Loucy (cell line): ENCODE measurements around the gene SLC15A1.

Source experiments
- H2AFZ ChIP-seq: fragments of 200-600 bp; sonication (generic); 2 replicates; pipeline ENCODE4 v1.6.0; 2016; ENCODE audit warnings: antibody characterized with exemption, mild to moderate bottlenecking, low read length, moderate library complexity
- H3F3A ChIP-seq: fragments of 200-600 bp; 2 replicates; pipeline ENCODE4 v1.6.0; 2016; ENCODE audit warnings: antibody characterized with exemption, low read depth, mild to moderate bottlenecking
- H3K27me3 ChIP-seq: fragments of 200-600 bp; sonication (generic); 2 replicates; pipeline ENCODE4 v1.6.1; 2014; ENCODE audit warnings: low read length, mild to moderate bottlenecking; ENCODE audit not compliant: insufficient read depth, poor library complexity, severe bottlenecking
- H3K36me3 ChIP-seq: fragments of 200-600 bp; sonication (generic); 2 replicates; pipeline ENCODE4 v1.6.1; 2016; ENCODE audit warnings: low read length; ENCODE audit not compliant: insufficient read depth
- H3K4me1 ChIP-seq: fragments of 200-600 bp; sonication (generic); 2 replicates; pipeline ENCODE4 v1.5.1; 2014; ENCODE audit warnings: low read length, mild to moderate bottlenecking; ENCODE audit not compliant: insufficient read depth, poor library complexity, severe bottlenecking
- H3K4me2 ChIP-seq: fragments of 200-600 bp; sonication (generic); 2 replicates; pipeline ENCODE4 v1.6.0; 2014; ENCODE audit warnings: antibody characterized with exemption, low read length, low read depth, mild to moderate bottlenecking; ENCODE audit not compliant: poor library complexity, severe bottlenecking
- H3K4me3 ChIP-seq: fragments of 200-600 bp; sonication (generic); 2 replicates; pipeline ENCODE4 v1.5.1; 2014; ENCODE audit warnings: low read length, mild to moderate bottlenecking, mixed read lengths; ENCODE audit not compliant: poor library complexity, severe bottlenecking
- H3K79me2 ChIP-seq: fragments of 200-600 bp; sonication (generic); 2 replicates; pipeline ENCODE4 v1.6.1; 2014; ENCODE audit warnings: low read length; ENCODE audit not compliant: insufficient read depth
- H3K9ac ChIP-seq: fragments of 200-600 bp; sonication (generic); 2 replicates; pipeline ENCODE4 v1.6.0; 2014; ENCODE audit warnings: mild to moderate bottlenecking, low read depth, low read length, moderate library complexity; ENCODE audit not compliant: poor library complexity, severe bottlenecking
- H3K9me2 ChIP-seq: fragments of 200-600 bp; sonication (generic); replicated peaks from 2 replicates; pipeline ENCODE4 v1.6.1; 2016; ENCODE audit warnings: low read depth, low read length, mixed read lengths
- H3K9me3 ChIP-seq: fragments of 200-600 bp; sonication (generic); 2 replicates; pipeline ENCODE4 v1.6.1; 2014; ENCODE audit warnings: mild to moderate bottlenecking, antibody characterized with exemption, low read length, low read depth; ENCODE audit not compliant: insufficient read depth
- H4K20me1 ChIP-seq: fragments of 200-600 bp; sonication (generic); 2 replicates; pipeline ENCODE4 v1.6.0; 2014; ENCODE audit warnings: antibody characterized with exemption, low read length, mild to moderate bottlenecking; ENCODE audit not compliant: insufficient read depth, poor library complexity, severe bottlenecking
- EZH2phosphoT487 ChIP-seq: fragments of 200-600 bp; IDR thresholded peaks from 2 replicates; pipeline ENCODE4 v1.6.1; 2018; ENCODE audit warnings: antibody characterized with exemption, mild to moderate bottlenecking, moderate library complexity, borderline replicate concordance
- TF ChIP-seq, protein P1 (sequence below): fragments of 200-600 bp; sonication (generic); conservative IDR thresholded peaks from 2 replicates; pipeline ENCODE4 v1.5.1; 2014; ENCODE audit warnings: mild to moderate bottlenecking, antibody characterized with exemption, low read length

The SLC15A1 gene

DNA sequence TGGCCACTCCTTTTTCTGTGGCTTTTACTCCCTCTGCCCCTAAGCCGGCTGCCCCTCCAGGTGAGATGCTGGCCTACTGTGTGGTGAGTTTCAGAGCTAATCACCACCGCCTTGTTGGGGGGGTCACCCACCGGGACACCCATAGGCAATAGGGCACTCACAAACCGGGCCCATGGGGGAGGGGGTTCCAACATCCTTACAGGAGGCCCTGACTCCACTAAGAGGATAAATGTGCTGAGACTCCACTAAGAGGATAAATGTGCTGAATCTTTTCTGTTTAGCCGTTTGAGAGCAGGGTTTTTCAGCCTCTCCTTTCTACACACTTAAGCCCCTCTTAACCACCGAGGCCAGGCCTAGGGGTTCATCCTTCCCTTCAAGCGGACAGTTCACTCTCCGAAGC, 73.7 kb downstream of the SLC15A1 start:
- Histone ChIP-seq H3K27me3 (no peaks in the 10 kb centered on the region), H3K9me2 (no peaks in the 10 kb centered on the region), H3F3A (no peaks in the 10 kb centered on the region), H3K79me2 (no peaks in the 10 kb centered on the region), H3K36me3 (no peaks in the 10 kb centered on the region), H2AFZ (no peak overlapping the region), H3K9ac (no peak overlapping the region), H3K4me1 (no peaks in the 10 kb centered on the region), H3K4me3 (no peak overlapping the region), H3K9me3 (no peaks in the 10 kb centered on the region), H4K20me1 (no peaks in the 10 kb centered on the region), H3K4me2 (no peak overlapping the region)
- TF ChIP-seq, protein P1, sequence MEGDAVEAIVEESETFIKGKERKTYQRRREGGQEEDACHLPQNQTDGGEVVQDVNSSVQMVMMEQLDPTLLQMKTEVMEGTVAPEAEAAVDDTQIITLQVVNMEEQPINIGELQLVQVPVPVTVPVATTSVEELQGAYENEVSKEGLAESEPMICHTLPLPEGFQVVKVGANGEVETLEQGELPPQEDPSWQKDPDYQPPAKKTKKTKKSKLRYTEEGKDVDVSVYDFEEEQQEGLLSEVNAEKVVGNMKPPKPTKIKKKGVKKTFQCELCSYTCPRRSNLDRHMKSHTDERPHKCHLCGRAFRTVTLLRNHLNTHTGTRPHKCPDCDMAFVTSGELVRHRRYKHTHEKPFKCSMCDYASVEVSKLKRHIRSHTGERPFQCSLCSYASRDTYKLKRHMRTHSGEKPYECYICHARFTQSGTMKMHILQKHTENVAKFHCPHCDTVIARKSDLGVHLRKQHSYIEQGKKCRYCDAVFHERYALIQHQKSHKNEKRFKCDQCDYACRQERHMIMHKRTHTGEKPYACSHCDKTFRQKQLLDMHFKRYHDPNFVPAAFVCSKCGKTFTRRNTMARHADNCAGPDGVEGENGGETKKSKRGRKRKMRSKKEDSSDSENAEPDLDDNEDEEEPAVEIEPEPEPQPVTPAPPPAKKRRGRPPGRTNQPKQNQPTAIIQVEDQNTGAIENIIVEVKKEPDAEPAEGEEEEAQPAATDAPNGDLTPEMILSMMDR, result no peak
- no peak for TF ChIP-seq EZH2phosphoT487

DNA sequence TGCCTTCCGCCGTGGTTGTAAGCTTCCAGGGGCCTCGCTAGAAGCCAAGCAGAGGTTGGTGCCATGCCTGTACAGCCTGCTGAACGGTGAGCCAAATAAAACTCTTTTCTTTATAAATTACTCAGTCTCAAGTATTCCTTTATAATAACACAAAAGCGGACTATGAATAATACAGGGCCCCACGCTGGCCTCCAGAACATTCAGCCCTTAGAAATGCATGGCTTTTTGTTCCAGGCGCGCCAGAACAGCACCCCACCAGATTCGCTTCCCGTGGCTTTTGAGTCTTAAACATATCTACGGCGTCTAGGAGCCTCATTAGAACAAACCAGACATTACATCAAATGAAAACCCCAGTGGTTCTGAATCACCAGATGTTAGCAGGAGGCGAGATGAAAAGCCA, 75.1 kb downstream of the SLC15A1 start:
- Histone ChIP-seq H3K36me3 (no peaks in the 10 kb centered on the region), H2AFZ (no peak overlapping the region), H3K4me1 (no peaks in the 10 kb centered on the region), H3K9ac (no peak overlapping the region), H3K4me2 (no peak overlapping the region), H3K79me2 (no peaks in the 10 kb centered on the region), H4K20me1 (no peaks in the 10 kb centered on the region), H3K27me3 (no peaks in the 10 kb centered on the region), H3K4me3 (no peak overlapping the region), H3K9me2 (no peaks in the 10 kb centered on the region), H3K9me3 (no peaks in the 10 kb centered on the region), H3F3A (no peaks in the 10 kb centered on the region)
- TF ChIP-seq, protein P1, result no peak
- no peak for TF ChIP-seq EZH2phosphoT487

GRCh38 chr13:98676239-98676638, 76.2 kb downstream of the SLC15A1 start:
- no peaks in the 10 kb centered on the region for H3K36me3 ChIP-seq

More at GRCh38 chr13:98676239-98676638, 76.2 kb downstream of the SLC15A1 start:
- no peaks in the 10 kb centered on the region for H3K27me3 ChIP-seq
- H3K79me2 ChIP-seq, result no peaks in the 10 kb centered on the region
- H3K9me3 ChIP-seq, result no peaks in the 10 kb centered on the region
- H3K9me2 ChIP-seq, result no peaks in the 10 kb centered on the region
- H3K9ac ChIP-seq, result no peak overlapping the region
- H2AFZ ChIP-seq, result no peak overlapping the region
- no peak overlapping the region for H3K4me3 ChIP-seq
- no peak overlapping the region for H3K4me2 ChIP-seq
- no peaks in the 10 kb centered on the region for H4K20me1 ChIP-seq
- no peaks in the 10 kb centered on the region for H3F3A ChIP-seq
- TF ChIP-seq, protein P1, result no peak
- TF ChIP-seq EZH2phosphoT487, result no peak
- H3K4me1 ChIP-seq, result no peaks in the 10 kb centered on the region
